Thymus (tissue), 11 donors: Measurements from ENCODE around the gene UGCG. TPM values are rescaled to one million over a fixed set of nuclear protein-coding genes. Genes with fewer than 3 reads are reported as not detected.

Experiments
- DNase-seq, 9 donors: peaks; one replicate each; pipeline ENCODE4 v3.0.0-alpha.2; 2013; ENCODE audit warnings: low spot score in 9 of 9, low read depth in 6 of 9, missing footprints in 1 of 9
- H3K27ac ChIP-seq, 2 donors: one replicate each; pipeline ENCODE4 v1.5.1; 2013; ENCODE audit warnings: control low read depth in 1 of 2, low read depth in 1 of 2, low read length in 1 of 2, mild to moderate bottlenecking in 1 of 2, moderate library complexity in 1 of 2
- H3K27me3 ChIP-seq, 2 donors: one replicate each; pipeline ENCODE4 v1.5.1; 2013; ENCODE audit warnings: low read length in 1 of 2; ENCODE audit not compliant: control insufficient read depth in 2 of 2, insufficient read depth in 1 of 2
- H3K36me3 ChIP-seq, 2 donors: one replicate each; pipeline ENCODE4 v1.5.1; 2013; ENCODE audit warnings: low read length in 1 of 2, mild to moderate bottlenecking in 1 of 2, moderate library complexity in 1 of 2; ENCODE audit not compliant: control insufficient read depth in 2 of 2, insufficient read depth in 2 of 2
- H3K4me1 ChIP-seq, 2 donors: one replicate each; pipeline ENCODE4 v1.5.1; 2013; ENCODE audit warnings: low read length in 2 of 2; ENCODE audit not compliant: control insufficient read depth in 2 of 2, insufficient read depth in 2 of 2
- H3K4me3 ChIP-seq, 2 donors: one replicate each; pipeline ENCODE4 v1.5.1; 2013; ENCODE audit warnings: low read length in 2 of 2, control low read depth in 1 of 2, mild to moderate bottlenecking in 1 of 2
- H3K9me3 ChIP-seq, 2 donors: one replicate each; pipeline ENCODE4 v1.5.1; 2013; ENCODE audit warnings: low read length in 1 of 2, mild to moderate bottlenecking in 1 of 2; ENCODE audit not compliant: control insufficient read depth in 2 of 2, insufficient read depth in 1 of 2
- WGBS: extraction: QIAGEN DNeasy Blood & Tissue Kit; methylation state at CpG from one replicate; pipeline ENCODE4 v1.1.7; 2013; 5-methylcytosine and 5-hydroxymethylcytosine counted together
- polyA plus RNA-seq: library from polyadenylated mRNA; stranded (reverse); fragments of 200-250 nt; gene quantifications from one replicate; pipeline ENCODE4 v1.2.3, GENCODE V29; 2013
- total RNA-seq: library from RNA; stranded (reverse); fragments of 120-200 nt; gene quantifications from one replicate; pipeline ENCODE4 v1.2.4, GENCODE V29; 2013
- donor health status: healthy.

Gene UGCG
- total and polyA plus RNA-seq, 2 donors, result 32.9 to 37.1 TPM

GRCh38 chr9:111969622-111970021 lies 73.0 kb downstream of the UGCG start:
- WGBS, result 83% methylated on average over 8 of the region's 8 CpGs
- DNase-seq, result no peak
- no peaks in the 10 kb centered on the region for H3K27me3 ChIP-seq
- no peak overlapping the region for H3K27ac ChIP-seq
- no peaks in the 10 kb centered on the region for H3K9me3 ChIP-seq
- H3K36me3 ChIP-seq, result no peaks in the 10 kb centered on the region
- no peak overlapping the region for H3K4me3 ChIP-seq
- peaks cover 0 to 3% of the 10 kb centered on the region in 2 donors for H3K4me1 ChIP-seq

GRCh38 chr9:111970827-111971226 lies 74.2 kb downstream of the UGCG start:
- Histone ChIP-seq H3K27me3 (no peaks in the 10 kb centered on the region), H3K36me3 (no peaks in the 10 kb centered on the region), H3K9me3 (no peaks in the 10 kb centered on the region), H3K27ac (no peak overlapping the region), H3K4me1 (peaks cover 0 to 12% of the 10 kb centered on the region in 2 donors), H3K4me3 (no peak overlapping the region)
- DNase-seq, result no peak
- 97% methylated on average over 2 of the region's 2 CpGs for WGBS

- H3K4me3 ChIP-seq, result no peak overlapping the region
- peak overlapping the region in 1 of 2 donors; percentile 52 for H3K27ac ChIP-seq
- H3K27me3 ChIP-seq, result no peaks in the 10 kb centered on the region
Observed at GRCh38 chr9:111974092-111974681, 77.6 kb downstream of the UGCG start.

GRCh38 chr9:111975709-111976108 lies 79.1 kb downstream of the UGCG start:
- peaks cover 0 to 25% of the 10 kb centered on the region in 2 donors for H3K4me1 ChIP-seq
- 54% methylated on average over 5 of the region's 5 CpGs for WGBS
- no peak overlapping the region for H3K4me3 ChIP-seq
- H3K9me3 ChIP-seq, result peaks cover 0 to 2% of the 10 kb centered on the region in 2 donors
- H3K36me3 ChIP-seq, result no peaks in the 10 kb centered on the region
- DNase-seq, result peak in 8 of 9 donors; percentile 39 to 83 (median 56)
- H3K27ac ChIP-seq, result no peak overlapping the region
- H3K27me3 ChIP-seq, result no peaks in the 10 kb centered on the region

More at GRCh38 chr9:111974092-111974681, 77.6 kb downstream of the UGCG start:
- no peak for DNase-seq
- 84% methylated on average over 12 of the region's 12 CpGs for whole genome bisulfite sequencing
- peaks cover 0 to 25% of the 10 kb centered on the region in 2 donors for H3K4me1 ChIP-seq
- no peaks in the 10 kb centered on the region for H3K36me3 ChIP-seq
- H3K9me3 ChIP-seq, result peaks cover 0 to 2% of the 10 kb centered on the region in 2 donors

- no peak for DNase-seq
- H3K36me3 ChIP-seq, result no peaks in the 10 kb centered on the region
- no peaks in the 10 kb centered on the region for H3K27me3 ChIP-seq
- peaks cover 0 to 30% of the 10 kb centered on the region in 2 donors for H3K4me1 ChIP-seq
- WGBS, result 72% methylated on average over 4 of the region's 4 CpGs
- H3K27ac ChIP-seq, result no peak overlapping the region
- H3K9me3 ChIP-seq, result peaks cover 0 to 2% of the 10 kb centered on the region in 2 donors
- no peak overlapping the region for H3K4me3 ChIP-seq
Observed at GRCh38 chr9:111978616-111979015, 82.0 kb downstream of the UGCG start.

- WGBS, result 98% methylated on average over 3 of the region's 3 CpGs
- no peaks in the 10 kb centered on the region for H3K27me3 ChIP-seq
- H3K27ac ChIP-seq, result no peak overlapping the region
- H3K4me1 ChIP-seq, result peaks cover 0 to 32% of the 10 kb centered on the region in 2 donors
- H3K36me3 ChIP-seq, result no peaks in the 10 kb centered on the region
- no peak overlapping the region for H3K4me3 ChIP-seq
- no peak for DNase-seq
- H3K9me3 ChIP-seq, result peaks cover 0 to 2% of the 10 kb centered on the region in 2 donors
Observed at GRCh38 chr9:111979561-111979960, 82.9 kb downstream of the UGCG start.

- Histone ChIP-seq H3K4me1 (peaks cover 0 to 33% of the 10 kb centered on the region in 2 donors), H3K27me3 (no peaks in the 10 kb centered on the region), H3K36me3 (no peaks in the 10 kb centered on the region), H3K9me3 (peaks cover 0 to 2% of the 10 kb centered on the region in 2 donors), H3K27ac (no peak overlapping the region), H3K4me3 (no peak overlapping the region)
- WGBS, result 89% methylated on average over 4 of the region's 4 CpGs
- no peak for DNase-seq
Observed at GRCh38 chr9:111980398-111980797, 83.8 kb downstream of the UGCG start.

GRCh38 chr9:111983484-111983908 lies 86.9 kb downstream of the UGCG start:
- Histone ChIP-seq H3K27me3 (no peaks in the 10 kb centered on the region), H3K36me3 (no peaks in the 10 kb centered on the region), H3K9me3 (no peaks in the 10 kb centered on the region), H3K4me1 (peaks cover 0 to 21% of the 10 kb centered on the region in 2 donors), H3K4me3 (no peak overlapping the region), H3K27ac (no peak overlapping the region)
- DNase-seq, result no peak
- WGBS, result 70% methylated on average over 2 of the region's 2 CpGs

- Histone ChIP-seq H3K9me3 (no peaks in the 10 kb centered on the region), H3K27me3 (no peaks in the 10 kb centered on the region), H3K27ac (no peak overlapping the region), H3K4me3 (no peak overlapping the region), H3K4me1 (peaks cover 0 to 21% of the 10 kb centered on the region in 2 donors), H3K36me3 (no peaks in the 10 kb centered on the region)
- WGBS, result 93% methylated on average over 5 of the region's 5 CpGs
- DNase-seq, result no peak
Observed at GRCh38 chr9:111984086-111984802, 87.6 kb downstream of the UGCG start.
